Limb (tissue), 2 donors: ENCODE results near the gene ZBTB4.

Source experiments
- DNase-seq, 2 donors: peaks; one replicate each; pipeline ENCODE4 v3.0.0-alpha.2; 2016; ENCODE audit errors: extremely low spot score in 2 of 2

Gene ZBTB4, protein sequence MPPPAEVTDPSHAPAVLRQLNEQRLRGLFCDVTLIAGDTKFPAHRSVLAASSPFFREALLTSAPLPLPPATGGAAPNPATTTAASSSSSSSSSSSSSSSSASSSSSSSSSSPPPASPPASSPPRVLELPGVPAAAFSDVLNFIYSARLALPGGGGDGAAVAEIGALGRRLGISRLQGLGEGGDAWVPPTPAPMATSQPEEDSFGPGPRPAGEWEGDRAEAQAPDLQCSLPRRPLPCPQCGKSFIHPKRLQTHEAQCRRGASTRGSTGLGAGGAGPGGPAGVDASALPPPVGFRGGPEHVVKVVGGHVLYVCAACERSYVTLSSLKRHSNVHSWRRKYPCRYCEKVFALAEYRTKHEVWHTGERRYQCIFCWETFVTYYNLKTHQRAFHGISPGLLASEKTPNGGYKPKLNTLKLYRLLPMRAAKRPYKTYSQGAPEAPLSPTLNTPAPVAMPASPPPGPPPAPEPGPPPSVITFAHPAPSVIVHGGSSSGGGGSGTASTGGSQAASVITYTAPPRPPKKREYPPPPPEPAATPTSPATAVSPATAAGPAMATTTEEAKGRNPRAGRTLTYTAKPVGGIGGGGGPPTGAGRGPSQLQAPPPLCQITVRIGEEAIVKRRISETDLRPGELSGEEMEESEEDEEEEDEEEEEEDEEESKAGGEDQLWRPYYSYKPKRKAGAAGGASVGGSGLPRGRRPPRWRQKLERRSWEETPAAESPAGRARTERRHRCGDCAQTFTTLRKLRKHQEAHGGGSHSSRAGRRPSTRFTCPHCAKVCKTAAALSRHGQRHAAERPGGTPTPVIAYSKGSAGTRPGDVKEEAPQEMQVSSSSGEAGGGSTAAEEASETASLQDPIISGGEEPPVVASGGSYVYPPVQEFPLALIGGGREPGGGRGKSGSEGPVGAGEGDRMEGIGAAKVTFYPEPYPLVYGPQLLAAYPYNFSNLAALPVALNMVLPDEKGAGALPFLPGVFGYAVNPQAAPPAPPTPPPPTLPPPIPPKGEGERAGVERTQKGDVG

DNA sequence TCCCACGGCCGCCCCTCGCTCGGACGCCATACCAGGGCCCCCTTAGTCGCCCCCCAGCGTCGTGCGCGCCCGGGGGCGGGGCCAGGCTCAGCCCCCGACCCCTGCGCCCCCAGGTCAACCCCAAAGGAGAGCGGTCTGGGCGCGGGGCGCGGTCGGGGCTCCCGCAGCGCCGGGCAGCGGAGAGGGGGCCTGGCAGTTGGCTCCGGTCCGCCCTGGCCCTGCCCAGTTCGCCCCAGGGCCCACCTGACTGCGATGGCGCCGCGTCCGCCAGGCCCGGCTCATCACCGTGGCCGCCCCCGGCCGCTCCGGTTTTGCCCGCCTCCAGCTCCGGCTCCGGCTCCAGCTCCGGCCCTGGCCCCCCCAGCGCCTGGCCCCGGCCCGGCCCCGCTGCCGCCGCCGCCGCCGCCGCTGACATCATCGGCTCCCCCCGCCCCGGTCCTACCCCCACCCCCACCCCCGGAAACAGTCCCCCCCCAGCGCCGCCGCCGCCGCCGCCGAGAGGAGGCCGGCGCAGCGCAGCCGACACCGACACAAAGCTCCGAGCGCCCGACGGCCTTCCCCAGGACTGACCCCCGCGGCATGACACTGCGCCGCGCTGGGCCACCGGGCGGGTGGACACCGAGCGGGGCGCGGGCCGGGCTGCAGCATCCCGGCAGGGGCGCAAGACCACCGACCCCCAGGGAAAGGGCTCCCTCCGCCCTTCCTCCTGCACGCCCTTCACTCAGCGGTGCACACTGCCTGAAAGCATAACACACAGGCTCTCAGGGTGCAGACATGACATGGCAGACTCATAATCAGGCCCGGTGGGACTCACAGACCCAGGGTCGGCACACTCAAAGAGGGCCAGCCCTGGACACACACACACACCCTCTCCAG lies at the start of gene ZBTB4:
Gene ZBTB4, minus strand, starts transcription at position 419 of the 876 bp plus-strand sequence. CDS start 12,830 bp downstream, outside the sequence.
- DNase-seq = peak in 1 of 2 donors; percentile 85

- DNase-seq = no peak
These were observed 49.4 kb upstream of the ZBTB4 start for GRCh38 chr17:7528842-7529241.

DNA sequence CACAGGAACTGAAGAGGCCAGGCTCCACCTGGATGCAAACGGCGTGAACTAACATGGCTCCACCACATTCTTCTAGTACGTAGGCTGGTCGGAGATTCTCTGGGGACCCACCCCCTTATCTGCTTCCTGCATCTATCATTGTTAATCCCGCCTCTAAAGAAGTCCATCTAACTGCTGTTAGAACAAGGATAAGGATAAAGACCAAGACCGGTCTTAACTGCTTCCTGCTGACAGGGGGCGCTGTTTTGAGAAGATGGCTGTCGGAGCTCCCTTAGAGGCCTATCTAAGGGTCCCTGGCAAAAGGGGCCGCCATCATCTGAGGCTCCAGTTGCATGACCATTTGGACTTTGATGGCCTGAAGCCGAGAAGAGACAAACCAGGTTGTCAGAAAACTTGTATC lies 43.6 kb upstream of the ZBTB4 start:
- DNase-seq = no peak

- DNase-seq = no peak
These were observed 36.6 kb upstream of the ZBTB4 start for GRCh38 chr17:7515911-7516610.

GRCh38 chr17:7513850-7514419 lies 34.5 kb upstream of the ZBTB4 start:
- DNase-seq = no peak

- DNase-seq = no peak
These were observed 33.6 kb upstream of the ZBTB4 start for GRCh38 chr17:7512824-7513540.

DNA sequence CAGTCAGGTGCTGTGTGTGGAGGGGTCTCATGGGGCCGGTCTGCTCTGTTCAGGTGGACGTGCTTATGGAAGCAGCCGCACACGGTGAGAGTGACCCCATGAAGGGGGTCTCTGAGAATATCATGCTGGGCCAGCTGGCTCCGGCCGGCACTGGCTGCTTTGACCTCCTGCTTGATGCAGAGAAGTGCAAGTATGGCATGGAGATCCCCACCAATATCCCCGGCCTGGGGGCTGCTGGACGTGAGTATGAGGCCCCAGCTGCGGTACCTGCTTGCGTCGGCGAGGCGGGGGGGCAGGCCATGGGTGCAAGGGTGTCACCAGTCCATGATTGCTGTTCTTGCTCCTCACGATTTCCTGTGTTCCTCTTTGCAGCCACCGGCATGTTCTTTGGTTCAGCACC lies 32.7 kb upstream of the ZBTB4 start:
- no peak for DNase-seq

DNA sequence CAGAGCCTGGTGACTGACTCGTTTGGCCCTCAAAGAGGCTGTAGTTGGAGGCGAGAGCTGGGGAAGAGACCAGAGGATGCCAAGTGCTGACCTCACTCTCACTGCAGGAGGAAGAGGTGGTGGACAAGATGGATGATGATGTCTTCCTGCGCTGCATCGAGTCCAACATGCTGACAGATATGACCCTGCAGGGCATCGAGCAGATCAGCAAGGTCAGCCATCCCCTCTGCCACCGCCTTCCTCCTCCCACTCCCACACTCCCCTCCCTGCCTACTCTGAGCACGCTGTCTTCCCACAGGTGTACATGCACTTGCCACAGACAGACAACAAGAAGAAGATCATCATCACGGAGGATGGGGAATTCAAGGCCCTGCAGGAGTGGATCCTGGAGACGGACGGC lies 31.7 kb upstream of the ZBTB4 start:
- no peak for DNase-seq

DNA sequence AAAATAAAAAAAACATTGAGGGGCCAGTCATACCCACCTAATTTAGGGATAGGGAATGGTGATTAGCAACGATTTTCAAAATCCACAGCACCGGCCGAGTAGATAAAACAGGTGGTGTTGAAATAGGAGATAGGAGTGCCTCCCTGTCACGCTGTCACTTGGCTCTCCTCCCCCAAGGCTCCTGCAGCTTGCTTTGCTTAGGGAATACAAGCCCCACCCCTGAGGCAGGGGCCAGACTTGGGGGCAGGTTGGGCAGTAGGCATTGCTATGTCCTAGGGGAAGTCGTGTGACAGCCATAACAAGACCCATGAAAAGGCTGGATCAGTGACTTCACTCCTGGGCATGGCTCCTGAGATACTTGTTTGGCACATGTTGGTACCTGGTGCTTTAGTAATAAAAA lies 30.5 kb upstream of the ZBTB4 start:
- DNase-seq = no peak

DNA sequence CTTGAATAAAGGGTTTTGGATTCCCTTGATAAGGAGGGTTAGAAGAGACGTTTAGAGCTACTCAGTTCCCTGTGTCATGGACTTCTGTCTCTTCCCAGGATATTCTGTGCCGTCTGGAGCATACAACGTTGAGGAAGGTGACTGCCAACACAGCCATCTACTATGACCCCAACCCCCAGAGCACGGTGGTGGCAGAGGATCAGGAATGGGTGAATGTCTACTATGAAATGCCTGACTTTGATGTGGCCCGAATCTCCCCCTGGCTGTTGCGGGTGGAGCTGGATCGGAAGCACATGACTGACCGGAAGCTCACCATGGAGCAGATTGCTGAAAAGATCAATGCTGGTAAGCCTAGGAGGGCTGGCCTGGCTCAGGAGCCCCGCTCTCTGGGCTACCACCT lies 29.4 kb upstream of the ZBTB4 start:
- no peak for DNase-seq

GRCh38 chr17:7508145-7508544 lies 28.7 kb upstream of the ZBTB4 start:
- DNase-seq = no peak

GRCh38 chr17:7503521-7503920 lies 24.1 kb upstream of the ZBTB4 start:
- no peak for DNase-seq

DNA sequence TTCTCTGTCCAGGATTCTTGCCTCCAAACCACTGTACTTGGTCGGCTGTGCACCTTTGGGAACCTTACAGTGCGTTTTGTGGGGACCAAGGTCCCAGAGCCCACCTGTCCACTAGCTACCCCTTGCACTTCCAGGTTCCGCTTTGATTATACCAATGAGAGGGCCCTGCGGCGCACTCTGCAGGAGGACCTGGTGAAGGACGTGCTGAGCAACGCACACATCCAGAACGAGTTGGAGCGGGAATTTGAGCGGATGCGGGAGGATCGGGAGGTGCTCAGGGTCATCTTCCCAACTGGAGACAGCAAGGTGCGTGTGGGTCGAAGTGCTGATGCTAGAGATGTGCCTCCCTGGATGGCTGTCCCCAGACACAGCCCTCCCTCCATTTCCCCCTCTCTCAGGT lies 23.6 kb upstream of the ZBTB4 start:
- DNase-seq = no peak

DNA sequence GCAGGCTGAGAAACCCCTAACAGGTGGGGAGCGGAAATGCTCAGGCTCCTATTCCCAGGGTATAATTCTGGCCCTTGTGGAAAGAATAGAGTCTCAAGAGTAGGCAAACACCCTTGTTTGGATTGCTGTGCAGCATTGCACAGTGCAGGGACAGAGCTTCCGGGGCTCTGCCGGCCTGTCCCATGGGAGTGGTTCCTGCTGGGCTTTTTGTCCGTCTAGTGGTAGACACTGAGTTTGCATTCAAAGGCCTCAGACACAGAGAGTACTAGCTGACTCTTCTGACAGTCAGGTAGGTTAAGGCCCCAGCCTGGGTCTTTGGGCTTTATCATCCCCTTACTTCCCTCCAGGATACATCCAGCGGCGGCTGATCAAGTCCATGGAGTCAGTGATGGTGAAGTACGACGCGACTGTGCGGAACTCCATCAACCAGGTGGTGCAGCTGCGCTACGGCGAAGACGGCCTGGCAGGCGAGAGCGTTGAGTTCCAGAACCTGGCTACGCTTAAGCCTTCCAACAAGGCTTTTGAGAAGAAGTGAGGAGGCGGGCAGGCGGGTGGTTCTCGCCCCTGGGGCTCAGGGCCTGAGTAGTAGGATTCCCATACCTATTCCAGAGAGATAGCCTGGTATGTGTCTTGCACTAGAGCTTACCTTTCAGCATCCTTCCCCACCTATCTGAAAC lies 22.9 kb upstream of the ZBTB4 start:
- DNase-seq = no peak

GRCh38 chr17:7501729-7502128 lies 22.3 kb upstream of the ZBTB4 start:
- DNase-seq = no peak

- no peak for DNase-seq
These were observed 19.7 kb upstream of the ZBTB4 start for GRCh38 chr17:7499161-7499560.

DNA sequence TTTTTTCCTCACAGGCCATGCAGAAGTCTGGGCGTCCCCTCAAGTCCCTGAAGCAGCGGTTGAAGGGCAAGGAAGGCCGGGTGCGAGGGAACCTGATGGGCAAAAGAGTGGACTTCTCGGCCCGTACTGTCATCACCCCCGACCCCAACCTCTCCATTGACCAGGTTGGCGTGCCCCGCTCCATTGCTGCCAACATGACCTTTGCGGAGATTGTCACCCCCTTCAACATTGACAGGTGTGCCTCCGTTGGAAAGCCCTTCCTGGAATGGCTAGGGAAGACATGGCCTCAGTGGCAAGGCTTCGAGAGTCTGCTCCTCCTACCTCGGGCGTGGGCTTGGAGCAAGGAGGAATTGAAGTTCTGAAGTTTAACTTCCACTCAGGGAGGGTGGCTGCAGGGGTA lies 18.2 kb upstream of the ZBTB4 start:
- DNase-seq = no peak

- DNase-seq = no peak
These were observed 17.8 kb upstream of the ZBTB4 start for GRCh38 chr17:7497228-7497627.
